Stimulated activated CD4-positive, alpha-beta T cell treated with anti-CD3 and anti-CD28 coated beads, Interleukin-12 subunit alpha, Interleukin-12 subunit beta, amount 100 ng/mL, for 48 hours (primary cell): ENCODE data around the gene PAOX.
"Not testable (repeated sequence)": the region's sequence is repeated elsewhere in the genome, so short reads cannot be mapped to it uniquely, and the experiment has no call there.

ENCODE experiments used
- DNase-seq, 3 donors: peaks; one replicate each; pipeline ENCODE4 v3.0.0-alpha.2; 2020; ENCODE audit warnings: low read depth in 2 of 3, low spot score in 1 of 3

PAOX gene

GRCh38 chr10:133432789-133433188, 53.7 kb downstream of the PAOX start:
- not testable (repeated sequence) for DNase-seq

GRCh38 chr10:133438711-133439273, 59.7 kb downstream of the PAOX start:
- DNase-seq, result peak in 1 of 3 donors; percentile 40

- DNase-seq, result no peak
Observed at GRCh38 chr10:133439517-133440461, 60.7 kb downstream of the PAOX start.

DNA sequence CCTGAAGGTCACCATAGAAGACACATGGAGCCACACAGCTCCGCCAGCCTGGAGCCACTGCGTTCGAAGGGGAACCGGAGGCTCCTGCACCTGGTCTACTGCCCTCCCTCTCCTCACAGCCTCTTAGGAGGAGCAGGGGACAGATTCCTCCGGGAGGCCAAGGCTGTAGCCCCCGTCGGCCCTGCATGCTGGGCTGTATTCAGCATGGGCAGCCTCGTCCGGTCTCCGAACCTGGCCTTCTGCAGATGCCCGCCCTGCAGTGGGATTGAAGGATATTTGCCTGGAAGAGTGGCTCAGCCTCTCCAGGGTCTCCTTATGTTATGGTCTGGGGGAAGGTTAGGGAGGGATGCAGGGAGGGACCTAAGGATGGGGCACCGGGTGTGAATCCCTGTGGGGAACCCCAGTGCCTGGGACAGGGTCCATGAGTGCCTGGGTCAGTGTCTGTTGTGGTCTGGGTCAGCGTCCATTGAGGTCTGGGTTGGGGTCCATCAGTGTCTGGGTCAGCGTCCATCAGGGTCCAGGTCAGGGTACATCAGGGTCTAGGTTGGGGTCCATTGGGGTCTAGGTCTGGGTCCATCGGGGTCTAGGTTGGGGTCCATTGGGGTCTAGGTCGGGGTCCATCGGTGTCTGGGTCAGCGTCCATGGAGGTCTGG, 61.7 kb downstream of the PAOX start:
- DNase-seq, result no peak
